Activated CD4-positive, alpha-beta T cell treated with anti-CD3 and anti-CD28 coated beads for 24 hours (primary cell): ENCODE results near the gene MMP25.
"Not testable (repeated sequence)": the region's sequence is repeated elsewhere in the genome, so short reads cannot be mapped to it uniquely, and the experiment has no call there.

Experiments used
- DNase-seq, 2 donors: peaks; one replicate each; pipeline ENCODE4 v3.0.0-alpha.2; 2020; ENCODE audit warnings: low read depth in 2 of 2

Gene MMP25

GRCh38 chr16:3054965-3055733, 8.8 kb downstream of the MMP25 start:
- no peak for DNase-seq

GRCh38 chr16:3055734-3056115, 9.4 kb downstream of the MMP25 start:
- DNase-seq = not testable (repeated sequence)

GRCh38 chr16:3056336-3057180, 10.2 kb downstream of the MMP25 start:
- DNase-seq = no peak

- no peak for DNase-seq
These were observed 11.1 kb downstream of the MMP25 start for GRCh38 chr16:3057181-3058138.

DNA sequence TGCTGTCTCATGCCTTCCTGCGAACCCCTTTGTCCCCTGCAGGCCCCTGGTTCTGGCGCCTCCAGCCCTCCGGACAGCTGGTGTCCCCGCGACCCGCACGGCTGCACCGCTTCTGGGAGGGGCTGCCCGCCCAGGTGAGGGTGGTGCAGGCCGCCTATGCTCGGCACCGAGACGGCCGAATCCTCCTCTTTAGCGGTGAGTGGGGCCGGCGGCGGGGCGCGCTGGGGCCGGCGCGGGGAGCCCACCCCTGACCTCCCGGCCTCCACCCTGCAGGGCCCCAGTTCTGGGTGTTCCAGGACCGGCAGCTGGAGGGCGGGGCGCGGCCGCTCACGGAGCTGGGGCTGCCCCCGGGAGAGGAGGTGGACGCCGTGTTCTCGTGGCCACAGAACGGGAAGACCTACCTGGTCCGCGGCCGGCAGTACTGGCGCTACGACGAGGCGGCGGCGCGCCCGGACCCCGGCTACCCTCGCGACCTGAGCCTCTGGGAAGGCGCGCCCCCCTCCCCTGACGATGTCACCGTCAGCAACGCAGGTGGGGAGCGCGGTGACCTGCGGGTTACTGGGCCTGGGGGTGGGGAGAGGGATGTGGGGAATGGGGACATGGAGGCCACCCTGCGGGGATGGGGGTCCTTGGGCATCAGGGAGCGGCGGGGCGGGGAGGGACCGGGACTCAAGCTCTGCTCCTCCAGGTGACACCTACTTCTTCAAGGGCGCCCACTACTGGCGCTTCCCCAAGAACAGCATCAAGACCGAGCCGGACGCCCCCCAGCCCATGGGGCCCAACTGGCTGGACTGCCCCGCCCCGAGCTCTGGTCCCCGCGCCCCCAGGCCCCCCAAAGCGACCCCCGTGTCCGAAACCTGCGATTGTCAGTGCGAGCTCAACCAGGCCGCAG, 12.0 kb downstream of the MMP25 start:
- no peak for DNase-seq

DNA sequence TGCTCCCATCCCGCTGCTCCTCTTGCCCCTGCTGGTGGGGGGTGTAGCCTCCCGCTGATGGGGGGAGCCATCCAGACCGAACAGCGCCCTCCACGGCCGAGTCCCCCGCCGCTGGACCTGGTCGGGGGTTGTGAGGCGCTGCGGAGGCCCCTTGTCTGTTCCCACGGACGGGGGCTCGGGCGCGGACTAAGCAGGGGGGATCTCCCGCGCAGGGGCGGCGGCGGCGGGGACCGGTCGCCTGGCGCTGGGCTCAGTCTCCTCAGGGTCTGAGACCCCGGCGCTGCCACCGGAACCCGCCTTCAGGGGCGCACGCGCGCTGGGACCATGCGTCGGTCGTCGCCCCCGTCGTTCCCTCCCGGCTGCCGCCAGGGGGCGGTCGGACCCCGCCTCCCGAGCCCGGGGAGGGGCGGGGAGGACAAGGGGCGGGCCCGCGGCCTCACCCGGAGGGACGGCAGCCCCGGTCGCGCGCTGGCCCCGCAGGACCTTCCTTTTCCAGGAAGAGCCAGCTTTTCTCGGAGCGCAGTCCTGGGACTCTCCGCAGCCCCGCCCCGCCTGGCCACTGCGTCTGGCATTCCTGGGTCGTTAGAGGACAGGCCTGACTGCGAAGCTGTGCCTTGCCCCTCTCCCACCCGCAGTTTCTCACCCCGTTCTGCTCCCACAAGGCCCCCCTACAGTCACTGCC, 12.8 kb downstream of the MMP25 start:
- DNase-seq = peak; percentile 75 to 82

- DNase-seq = no peak
These were observed 13.4 kb downstream of the MMP25 start for GRCh38 chr16:3059723-3060242.

GRCh38 chr16:3060339-3061127, 14.2 kb downstream of the MMP25 start:
- no peak for DNase-seq

DNA sequence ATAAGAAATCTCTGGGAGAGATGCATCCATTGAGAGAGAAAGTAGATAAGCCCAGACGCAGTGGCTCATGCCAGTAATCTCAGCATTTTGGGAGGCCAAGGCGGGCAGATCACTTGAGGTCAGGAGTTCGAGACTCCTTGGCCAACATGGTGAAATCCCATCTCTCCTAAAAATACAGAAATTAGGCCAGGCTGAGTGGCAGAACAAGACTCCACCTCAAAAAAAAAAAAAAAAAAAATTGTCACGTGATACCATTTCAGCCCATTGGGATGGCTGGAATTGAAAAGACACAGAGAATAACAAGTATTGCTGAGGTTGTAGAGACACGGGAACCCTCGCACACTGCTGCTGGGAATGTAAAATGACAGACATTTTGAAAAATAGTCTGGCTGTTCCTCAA, 16.2 kb downstream of the MMP25 start:
- DNase-seq = no peak

DNA sequence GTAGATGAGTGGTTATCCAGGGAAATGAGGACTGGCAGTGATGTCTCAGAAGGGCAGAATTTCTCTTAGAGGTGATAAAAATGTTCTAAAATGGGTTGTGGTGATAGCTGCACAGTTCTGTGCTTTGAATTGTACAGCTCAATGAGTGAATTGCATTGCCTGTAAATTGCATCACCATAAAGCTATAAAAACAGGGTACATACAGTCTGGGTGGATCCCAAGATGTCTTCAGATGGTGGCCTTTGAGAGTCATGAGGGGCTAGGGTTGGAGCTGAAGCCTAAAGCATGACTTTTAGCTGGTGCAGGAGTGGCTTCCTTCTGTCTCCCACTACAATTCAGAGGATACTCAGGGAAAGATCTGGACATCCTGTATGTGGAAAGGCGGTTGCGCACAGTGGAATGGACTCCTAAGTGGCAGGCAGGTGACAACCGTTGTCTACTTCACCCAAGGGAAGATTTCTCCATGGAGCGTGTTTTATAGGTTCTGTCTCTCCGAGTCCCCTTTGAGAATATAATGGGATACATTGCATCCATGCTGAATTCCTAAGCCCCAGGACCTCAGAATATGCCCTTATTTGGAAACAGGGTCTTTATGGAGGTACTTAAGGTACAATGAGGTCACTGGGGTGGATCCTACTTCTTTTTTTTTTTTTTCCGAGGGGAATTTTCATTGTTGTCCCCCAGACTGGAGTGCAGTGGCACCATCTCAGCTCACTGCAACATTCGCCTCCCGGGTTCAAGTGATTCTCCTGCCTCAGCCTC, 17.4 kb downstream of the MMP25 start:
- no peak for DNase-seq

GRCh38 chr16:3065069-3065741, 18.8 kb downstream of the MMP25 start, which contains the start of gene IL32:
IL32 (plus strand) TSS chr16:3065640; CDS start chr16:3065812, 172 bp downstream.
- DNase-seq = peak; percentile 61 to 66

DNA sequence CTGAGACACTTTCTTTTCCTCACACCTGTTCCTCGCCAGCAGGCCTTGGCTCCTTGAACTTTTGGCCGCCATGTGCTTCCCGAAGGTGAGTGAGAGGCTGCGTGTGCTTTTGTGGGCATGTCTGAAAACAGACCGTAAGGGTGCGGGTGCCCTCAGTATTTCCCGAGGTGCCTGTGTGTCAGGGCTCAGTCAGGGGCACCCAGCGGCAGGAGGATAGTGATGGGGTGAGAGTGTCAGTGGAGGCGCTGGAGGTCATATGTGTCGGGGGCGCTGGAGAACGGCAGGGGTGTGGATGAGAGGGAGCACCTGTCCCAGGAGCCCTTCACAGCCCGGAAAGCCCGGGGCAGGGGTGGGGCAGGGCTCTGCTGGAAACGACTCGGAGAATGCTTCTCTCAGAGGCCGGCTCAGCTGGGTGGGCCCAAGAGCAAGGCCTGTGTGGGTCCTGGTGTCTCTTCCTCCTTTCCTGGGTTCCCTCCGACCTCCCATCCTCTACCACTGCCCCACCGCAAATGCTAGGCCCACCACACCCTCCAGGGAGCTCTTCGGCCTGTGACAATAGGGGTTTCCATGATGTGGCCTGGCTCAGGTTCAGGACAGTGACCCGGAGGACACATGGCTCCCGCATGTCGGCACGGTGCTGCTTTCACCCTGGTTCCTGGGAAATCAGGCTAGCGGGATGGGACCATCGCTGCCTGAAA, 19.5 kb downstream of the MMP25 start:
- DNase-seq = no peak

DNA sequence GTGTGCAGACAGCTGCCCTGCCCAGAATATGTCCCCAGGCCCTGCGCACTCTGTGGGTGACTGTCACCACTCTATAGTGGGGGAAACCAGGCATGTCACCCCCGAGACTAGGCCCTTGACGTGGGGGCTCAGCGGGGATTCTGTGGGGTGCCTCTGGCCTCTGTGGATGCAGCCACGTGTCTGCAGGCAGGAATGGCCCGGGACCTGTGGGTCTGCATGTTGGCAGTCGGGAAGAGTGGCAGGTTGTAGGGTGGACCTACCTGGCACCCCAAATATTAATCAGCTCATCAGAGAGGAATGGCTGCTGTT, 20.0 kb downstream of the MMP25 start:
- DNase-seq = no peak

DNA sequence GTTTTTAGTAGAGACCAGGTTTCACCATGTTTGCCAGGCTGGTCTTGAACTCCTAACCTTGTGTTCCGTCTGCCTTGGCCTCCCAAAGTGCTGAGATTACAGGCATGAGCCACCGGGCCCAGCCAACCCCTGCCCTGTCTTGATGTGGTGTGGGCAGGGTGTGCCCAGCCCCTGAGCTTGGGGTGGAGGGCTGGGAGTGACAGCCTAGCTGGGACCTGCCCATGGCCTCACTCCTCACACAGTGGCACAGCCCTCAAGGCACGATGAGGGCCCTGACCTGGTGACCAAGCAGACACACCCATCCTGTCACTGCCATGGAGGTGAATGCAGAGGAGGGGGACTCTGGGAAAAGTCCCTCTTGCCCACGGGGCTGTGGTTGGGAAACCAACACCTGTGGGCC, 22.1 kb downstream of the MMP25 start:
- no peak for DNase-seq

GRCh38 chr16:3069146-3069545, 22.8 kb downstream of the MMP25 start:
- DNase-seq = not testable (repeated sequence)

DNA sequence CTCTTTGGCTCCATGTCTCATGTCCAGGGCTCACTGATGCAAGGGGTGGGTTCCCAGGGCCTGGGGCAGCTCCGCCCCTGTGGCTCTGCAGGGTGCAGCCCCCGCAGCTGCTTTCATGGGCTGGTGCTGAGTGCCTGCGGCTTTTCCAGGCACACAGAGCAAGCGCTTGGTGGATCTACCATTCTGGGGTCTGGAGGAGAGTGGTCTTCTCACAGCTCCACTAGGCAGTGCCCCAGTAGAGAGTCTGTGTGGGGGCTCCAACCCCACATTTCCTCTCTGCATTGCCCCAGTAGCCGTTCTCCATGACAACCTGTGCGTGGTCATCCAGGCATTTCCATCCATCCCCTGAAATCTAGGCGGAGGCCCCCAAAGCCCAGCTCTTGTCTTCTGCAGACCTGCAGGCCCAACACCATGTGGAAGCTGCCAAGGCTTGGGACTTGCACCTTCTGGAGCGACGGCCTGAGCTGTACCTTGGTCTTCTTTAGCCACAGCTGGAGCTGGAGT, 24.3 kb downstream of the MMP25 start:
- DNase-seq = no peak

DNA sequence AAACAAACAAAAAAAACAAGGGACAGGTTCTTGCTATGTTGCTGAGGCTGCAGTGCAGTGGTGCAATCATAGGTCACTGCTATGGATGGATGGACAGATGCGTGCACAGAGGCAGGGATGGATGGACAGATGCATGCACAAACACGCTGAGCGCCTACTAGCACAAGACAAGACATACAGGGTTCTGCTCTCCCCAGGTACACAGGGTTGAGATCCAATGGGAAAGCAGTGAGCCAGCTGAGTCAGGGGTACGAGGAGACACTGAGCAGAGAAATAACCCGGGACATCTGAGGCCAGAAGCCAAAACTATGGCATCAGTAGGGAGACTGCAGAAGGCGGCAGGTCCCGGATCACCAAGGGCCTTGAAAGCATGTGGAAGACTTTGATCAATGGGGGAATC, 25.3 kb downstream of the MMP25 start:
- no peak for DNase-seq
